ENCODE measurements around the gene PTPRK. TPM values are rescaled to one million over a fixed set of nuclear protein-coding genes. Genes with fewer than 3 reads are reported as not detected.

Gene PTPRK
- total RNA-seq, 1 donor from 2014 or later, result 48.4 TPM

DNA sequence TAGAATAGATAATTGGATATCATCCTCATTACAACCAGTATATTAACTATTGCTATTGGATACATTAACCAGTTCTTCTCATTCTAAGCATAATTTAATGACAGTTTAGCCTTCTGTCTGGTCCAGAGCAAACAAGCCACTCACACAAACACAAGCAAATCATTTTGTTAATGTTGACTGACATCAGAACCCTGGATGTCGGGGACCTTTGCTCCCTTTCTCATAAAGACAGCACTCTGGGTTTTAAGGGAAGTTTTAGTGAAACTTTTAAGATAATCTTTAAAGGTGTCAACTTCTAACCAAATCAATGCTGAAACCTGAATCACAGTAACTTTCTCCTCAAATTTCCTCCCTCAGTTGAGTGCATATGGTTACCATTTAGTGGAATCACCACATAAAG lies 113.9 kb downstream of the PTPRK start:
- H3K4me3 ChIP-seq (ENCODE audit: low read depth, low read length), result no peak overlapping the region
- TF ChIP-seq CTCF (IDR thresholded peaks at IDR 0.05; ENCODE audit: insufficient read depth, low read length, severe bottlenecking), result no peak
- H3K36me3 ChIP-seq (ENCODE audit: control insufficient read depth, insufficient read depth, low read length), result no peaks in the 10 kb centered on the region
- H3K27me3 ChIP-seq (ENCODE audit: control insufficient read depth, insufficient read depth, low read length), result no peaks in the 10 kb centered on the region
- FAIRE-seq (no peak), DNase-seq (ENCODE audit: low read depth) (no peak)

- no peaks in the 10 kb centered on the region for H3K27me3 ChIP-seq (ENCODE audit: control insufficient read depth, insufficient read depth, low read length)
- H3K4me3 ChIP-seq (ENCODE audit: low read depth, low read length), result no peak overlapping the region
- FAIRE-seq (peak; percentile 7), DNase-seq (ENCODE audit: low read depth) (peak; percentile 80)
- H3K36me3 ChIP-seq (ENCODE audit: control insufficient read depth, insufficient read depth, low read length), result no peaks in the 10 kb centered on the region
- TF ChIP-seq CTCF (IDR thresholded peaks at IDR 0.05; ENCODE audit: insufficient read depth, low read length, severe bottlenecking), result no peak
These were observed 116.6 kb downstream of the PTPRK start for GRCh38 chr6:128403618-128404444.

- no peak for FAIRE-seq
These were observed 119.5 kb downstream of the PTPRK start for GRCh38 chr6:128400875-128401274.

DNA sequence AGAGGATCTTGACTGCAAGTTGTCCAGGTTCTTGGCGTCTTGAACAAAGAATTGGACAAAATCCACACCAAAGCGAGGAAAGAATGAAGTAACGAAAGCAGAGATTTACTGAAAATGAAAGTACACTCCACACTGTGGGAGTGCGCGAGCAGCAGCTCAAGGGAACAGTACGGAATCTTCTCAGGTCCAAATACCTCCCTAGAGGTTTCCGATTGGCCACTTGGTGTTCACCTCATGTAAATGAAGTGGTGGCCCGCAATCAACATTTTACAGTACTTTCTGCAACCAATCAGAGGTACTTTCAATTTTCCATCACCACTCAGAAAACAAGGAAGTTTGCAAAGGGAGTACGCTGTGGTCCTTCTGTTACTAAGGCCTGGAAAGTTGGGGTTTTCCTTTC lies 122.4 kb downstream of the PTPRK start:
- H3K36me3 ChIP-seq (ENCODE audit: control insufficient read depth, insufficient read depth, low read length), result peaks cover 2% of the 10 kb centered on the region
- DNase-seq (ENCODE audit: low read depth), result no peak
- FAIRE-seq, result no peak
- H3K4me3 ChIP-seq (ENCODE audit: low read depth, low read length), result no peak overlapping the region
- no peaks in the 10 kb centered on the region for H3K27me3 ChIP-seq (ENCODE audit: control insufficient read depth, insufficient read depth, low read length)
- no peak for TF ChIP-seq CTCF (IDR thresholded peaks at IDR 0.05; ENCODE audit: insufficient read depth, low read length, severe bottlenecking)

More at GRCh38 chr6:128400875-128401274, 119.5 kb downstream of the PTPRK start:
- TF ChIP-seq CTCF (IDR thresholded peaks at IDR 0.05; ENCODE audit: insufficient read depth, low read length, severe bottlenecking), result no peak
- no peak for DNase-seq (ENCODE audit: low read depth)
- Histone ChIP-seq H3K27me3 (ENCODE audit: control insufficient read depth, insufficient read depth, low read length) (no peaks in the 10 kb centered on the region), H3K4me3 (ENCODE audit: low read depth, low read length) (no peak overlapping the region), H3K36me3 (ENCODE audit: control insufficient read depth, insufficient read depth, low read length) (peaks cover 2% of the 10 kb centered on the region)

- peaks cover 2% of the 10 kb centered on the region for H3K36me3 ChIP-seq (ENCODE audit: control insufficient read depth, insufficient read depth, low read length)
- TF ChIP-seq CTCF (IDR thresholded peaks at IDR 0.05; ENCODE audit: insufficient read depth, low read length, severe bottlenecking), result no peak
- no peak overlapping the region for H3K4me3 ChIP-seq (ENCODE audit: low read depth, low read length)
- FAIRE-seq (no peak), DNase-seq (ENCODE audit: low read depth) (no peak)
- no peaks in the 10 kb centered on the region for H3K27me3 ChIP-seq (ENCODE audit: control insufficient read depth, insufficient read depth, low read length)
These were observed 124.8 kb downstream of the PTPRK start for GRCh38 chr6:128395596-128395995.

Measured in bronchial epithelial cell (primary cell).